ENCODE measurements around the gene COMMD10. TPM values are rescaled to one million over a fixed set of nuclear protein-coding genes. Genes with fewer than 3 reads are reported as not detected.

The COMMD10 gene
- total RNA-seq, 2 experiments from 2014 or later, result 19.7 to 23.0 TPM

DNA sequence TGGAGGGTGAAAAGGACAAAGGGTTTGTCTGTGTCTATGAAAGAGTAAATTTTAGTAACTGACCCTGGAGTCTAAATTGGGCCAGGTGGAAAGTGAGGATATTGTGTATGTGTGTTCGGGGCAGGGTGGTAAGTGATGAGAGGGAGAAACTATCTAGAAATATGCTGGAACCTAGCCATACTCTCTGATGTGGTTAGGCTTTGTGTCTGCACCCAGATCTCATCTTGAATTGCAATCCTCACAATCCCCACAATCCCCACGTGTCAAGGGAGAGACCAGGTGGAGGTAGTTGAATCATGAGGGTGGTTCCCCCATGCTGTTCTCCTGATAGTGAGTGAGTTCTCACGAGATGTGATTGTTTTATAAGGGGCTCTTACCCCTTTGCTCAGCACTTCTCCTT, 60.6 kb downstream of the COMMD10 start:
- ChIA-PET POLR2A (no interaction called here), CTCF (no interaction called here)
- intact Hi-C loops (cut with DNase I, micrococcal nuclease), result no loop called here
- H3K4me1 Mint-ChIP-seq, result no peaks in the 10 kb centered on the region
- ATAC-seq (peak; percentile 55), DNase-seq (peak; percentile 28)
- H3K27ac Mint-ChIP-seq, result no peak overlapping the region
- H3K36me3 Mint-ChIP-seq (ENCODE audit: low read depth), result peaks cover 10% of the 10 kb centered on the region
- peaks cover 4% of the 10 kb centered on the region for H3K9me3 Mint-ChIP-seq (ENCODE audit: low read depth)
- no peak overlapping the region for H3K4me3 Mint-ChIP-seq
- H3K27me3 Mint-ChIP-seq, result no peaks in the 10 kb centered on the region

- Mint-ChIP-seq H3K4me1 (no peaks in the 10 kb centered on the region), H3K36me3 (ENCODE audit: low read depth) (peaks cover 4% of the 10 kb centered on the region), H3K4me3 (no peak overlapping the region), H3K27me3 (no peaks in the 10 kb centered on the region), H3K27ac (no peak overlapping the region), H3K9me3 (ENCODE audit: low read depth) (peaks cover 1% of the 10 kb centered on the region)
- ChIA-PET CTCF (no interaction called here), POLR2A (no interaction called here)
- DNase-seq (no peak), ATAC-seq (no peak)
- intact Hi-C loops (cut with DNase I, micrococcal nuclease), result no loop called here
These were observed 67.3 kb downstream of the COMMD10 start for GRCh38 chr5:116152169-116152568.

DNA sequence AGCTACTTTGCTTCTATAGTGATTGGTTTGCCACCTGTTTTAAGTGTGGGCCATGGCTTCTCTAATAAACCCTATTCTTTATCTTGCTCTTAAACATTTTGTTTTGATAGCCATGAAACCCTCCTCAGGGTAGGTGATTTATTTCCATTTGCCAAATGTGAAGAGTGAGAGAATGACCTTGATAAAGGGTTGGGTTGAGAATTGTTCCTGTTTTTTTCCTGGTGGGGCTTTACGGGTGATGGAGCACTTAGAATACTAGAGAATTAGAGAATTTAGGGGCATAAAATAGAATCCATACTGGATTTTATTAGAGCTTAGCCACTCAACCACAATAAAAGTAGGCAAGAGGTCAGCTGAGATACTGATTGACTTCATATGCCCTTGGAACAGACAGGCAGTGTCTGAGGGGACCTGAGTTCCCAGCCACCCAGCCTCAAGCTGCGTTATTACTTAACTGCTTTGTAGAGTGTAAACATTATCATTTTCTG, 68.9 kb downstream of the COMMD10 start:
- intact Hi-C loops (cut with DNase I, micrococcal nuclease), result no loop called here
- no peak for ATAC-seq
- no peaks in the 10 kb centered on the region for H3K27me3 Mint-ChIP-seq
- POLR2A ChIA-PET, result no interaction called here
- no peak overlapping the region for H3K27ac Mint-ChIP-seq
- no peak overlapping the region for H3K4me3 Mint-ChIP-seq
- CTCF ChIA-PET, result interaction anchor here (1.1 to 1.2 kb wide), 2 partner anchors 15 to 495 kb away, joined by 3 read pairs; no protein-coding TSS in a partner anchor
- H3K4me1 Mint-ChIP-seq, result peaks cover 1% of the 10 kb centered on the region
- H3K36me3 Mint-ChIP-seq (ENCODE audit: low read depth), result peaks cover 1% of the 10 kb centered on the region
- no peaks in the 10 kb centered on the region for H3K9me3 Mint-ChIP-seq (ENCODE audit: low read depth)
- DNase-seq, result no peak

GRCh38 chr5:116154252-116154651, 69.4 kb downstream of the COMMD10 start:
- intact Hi-C loops (cut with DNase I, micrococcal nuclease), result no loop called here
- no peak for DNase-seq
- Mint-ChIP-seq H3K4me3 (no peak overlapping the region), H3K27me3 (no peaks in the 10 kb centered on the region), H3K4me1 (peaks cover 4% of the 10 kb centered on the region), H3K36me3 (ENCODE audit: low read depth) (peaks cover 1% of the 10 kb centered on the region), H3K9me3 (ENCODE audit: low read depth) (no peaks in the 10 kb centered on the region), H3K27ac (no peak overlapping the region)
- ChIA-PET POLR2A (interaction anchor here (0.6 kb wide), 1 partner anchor 1211 kb away, joined by 3 read pairs; no protein-coding TSS in a partner anchor), CTCF (interaction anchor here (1.2 kb wide), 1 partner anchor 16 kb away, joined by 3 read pairs; no protein-coding TSS in a partner anchor)
- ATAC-seq, result no peak

- ATAC-seq (no peak), DNase-seq (no peak)
- POLR2A ChIA-PET, result interaction anchor here (0.6 kb wide), 1 partner anchor 1211 kb away, joined by 3 read pairs; no protein-coding TSS in a partner anchor
- Mint-ChIP-seq H3K4me1 (peaks cover 8% of the 10 kb centered on the region), H3K36me3 (ENCODE audit: low read depth) (peaks cover 1% of the 10 kb centered on the region), H3K27ac (no peak overlapping the region), H3K4me3 (no peak overlapping the region), H3K27me3 (no peaks in the 10 kb centered on the region), H3K9me3 (ENCODE audit: low read depth) (no peaks in the 10 kb centered on the region)
- intact Hi-C loops (cut with DNase I, micrococcal nuclease), result no loop called here
- CTCF ChIA-PET, result no interaction called here
These were observed 70.1 kb downstream of the COMMD10 start for GRCh38 chr5:116154931-116155330.

DNA sequence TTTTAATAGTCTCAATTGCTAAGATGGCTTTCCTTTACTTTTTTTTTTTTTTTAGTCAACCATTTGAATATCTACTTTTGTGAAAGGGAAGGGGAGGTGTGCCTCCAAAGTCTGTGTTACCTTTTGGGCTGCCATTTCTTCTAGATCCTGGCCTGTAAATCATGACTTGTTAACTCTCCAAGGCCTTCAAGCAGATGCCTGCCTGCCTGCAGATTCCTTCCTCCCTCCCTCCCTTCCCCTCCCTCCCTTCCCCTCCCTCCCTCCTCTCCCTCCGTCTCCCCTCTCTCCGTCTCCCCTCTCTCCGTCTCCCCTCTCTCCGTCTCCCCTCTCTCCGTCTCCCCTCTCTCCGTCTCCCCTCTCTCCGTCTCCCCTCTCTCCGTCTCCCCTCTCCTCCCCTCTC, 73.1 kb downstream of the COMMD10 start:
- peaks cover 2% of the 10 kb centered on the region for H3K36me3 Mint-ChIP-seq (ENCODE audit: low read depth)
- peaks cover 8% of the 10 kb centered on the region for H3K4me1 Mint-ChIP-seq
- DNase-seq, result no peak
- no peaks in the 10 kb centered on the region for H3K27me3 Mint-ChIP-seq
- H3K27ac Mint-ChIP-seq, result no peak overlapping the region
- ChIA-PET POLR2A (no interaction called here), CTCF (no interaction called here)
- no peaks in the 10 kb centered on the region for H3K9me3 Mint-ChIP-seq (ENCODE audit: low read depth)
- H3K4me3 Mint-ChIP-seq, result no peak overlapping the region
- intact Hi-C loops (cut with DNase I, micrococcal nuclease), result no loop called here
- no peak for ATAC-seq

- no peak for DNase-seq
- ChIA-PET CTCF (no interaction called here), POLR2A (no interaction called here)
- no peaks in the 10 kb centered on the region for H3K9me3 Mint-ChIP-seq (ENCODE audit: low read depth)
- intact Hi-C loops (cut with DNase I, micrococcal nuclease), result no loop called here
- no peaks in the 10 kb centered on the region for H3K27me3 Mint-ChIP-seq
- H3K36me3 Mint-ChIP-seq (ENCODE audit: low read depth), result peaks cover 2% of the 10 kb centered on the region
- H3K4me3 Mint-ChIP-seq, result no peak overlapping the region
- H3K27ac Mint-ChIP-seq, result no peak overlapping the region
- no peak for ATAC-seq
- H3K4me1 Mint-ChIP-seq, result peaks cover 8% of the 10 kb centered on the region
These were observed 74.2 kb downstream of the COMMD10 start for GRCh38 chr5:116159006-116159405.

DNA sequence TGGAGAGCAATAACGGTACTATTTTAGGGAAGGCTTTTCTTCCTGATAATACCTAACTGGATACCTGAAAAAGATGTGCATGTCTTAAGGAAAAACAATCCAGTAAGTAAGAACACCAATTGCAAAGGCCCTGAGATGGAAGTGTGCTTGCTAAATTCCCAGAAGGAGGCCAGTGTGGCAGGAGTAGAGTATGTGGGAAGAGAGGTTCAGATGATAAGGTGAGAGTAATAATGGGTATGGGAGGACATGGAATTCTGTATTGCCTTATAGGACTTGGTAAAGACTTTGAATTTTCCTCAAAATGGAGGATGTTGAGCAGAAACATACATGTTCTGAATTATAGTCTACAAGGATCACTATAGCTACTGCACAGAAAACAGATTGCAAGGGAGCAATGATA, 89.3 kb downstream of the COMMD10 start:
- intact Hi-C loops (cut with DNase I, micrococcal nuclease), result no loop called here
- ChIA-PET POLR2A (no interaction called here), CTCF (no interaction called here)
- Mint-ChIP-seq H3K4me1 (no peaks in the 10 kb centered on the region), H3K36me3 (ENCODE audit: low read depth) (peaks cover 22% of the 10 kb centered on the region), H3K27ac (no peak overlapping the region), H3K4me3 (no peak overlapping the region), H3K27me3 (no peaks in the 10 kb centered on the region), H3K9me3 (ENCODE audit: low read depth) (peaks cover 3% of the 10 kb centered on the region)
- DNase-seq (no peak), ATAC-seq (no peak)

- DNase-seq (no peak), ATAC-seq (no peak)
- Mint-ChIP-seq H3K4me3 (no peak overlapping the region), H3K36me3 (ENCODE audit: low read depth) (peaks cover 16% of the 10 kb centered on the region), H3K27me3 (no peaks in the 10 kb centered on the region), H3K9me3 (ENCODE audit: low read depth) (peaks cover under 1% of the 10 kb centered on the region), H3K4me1 (no peaks in the 10 kb centered on the region), H3K27ac (no peak overlapping the region)
- CTCF ChIA-PET, result no interaction called here
- POLR2A ChIA-PET, result no interaction called here
- intact Hi-C loops (cut with DNase I, micrococcal nuclease), result no loop called here
These were observed 91.3 kb downstream of the COMMD10 start for GRCh38 chr5:116176121-116176520.

DNA sequence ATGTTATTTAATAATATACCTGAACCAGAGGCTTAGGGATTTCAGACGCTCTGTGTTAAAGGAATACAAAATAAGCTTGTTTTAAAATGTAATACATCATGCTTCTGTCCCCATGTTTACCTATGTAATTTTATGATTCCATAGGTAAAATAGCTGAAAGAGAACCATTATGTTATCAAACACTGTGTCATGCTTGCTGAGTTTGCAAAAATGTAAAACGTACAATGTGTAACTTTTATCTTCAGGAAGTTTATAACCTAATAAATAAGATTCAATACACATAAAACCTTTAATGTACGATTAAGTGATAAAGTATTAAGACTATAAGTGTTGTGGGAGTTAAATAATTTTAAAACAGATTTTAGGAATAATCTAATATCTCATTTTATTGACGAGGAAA, 94.1 kb downstream of the COMMD10 start:
- ATAC-seq (no peak), DNase-seq (no peak)
- H3K9me3 Mint-ChIP-seq (ENCODE audit: low read depth), result no peaks in the 10 kb centered on the region
- H3K36me3 Mint-ChIP-seq (ENCODE audit: low read depth), result peaks cover 17% of the 10 kb centered on the region
- H3K27me3 Mint-ChIP-seq, result no peaks in the 10 kb centered on the region
- ChIA-PET CTCF (no interaction called here), POLR2A (no interaction called here)
- H3K4me1 Mint-ChIP-seq, result no peaks in the 10 kb centered on the region
- no peak overlapping the region for H3K27ac Mint-ChIP-seq
- H3K4me3 Mint-ChIP-seq, result no peak overlapping the region
- intact Hi-C loops (cut with DNase I, micrococcal nuclease), result no loop called here

DNA sequence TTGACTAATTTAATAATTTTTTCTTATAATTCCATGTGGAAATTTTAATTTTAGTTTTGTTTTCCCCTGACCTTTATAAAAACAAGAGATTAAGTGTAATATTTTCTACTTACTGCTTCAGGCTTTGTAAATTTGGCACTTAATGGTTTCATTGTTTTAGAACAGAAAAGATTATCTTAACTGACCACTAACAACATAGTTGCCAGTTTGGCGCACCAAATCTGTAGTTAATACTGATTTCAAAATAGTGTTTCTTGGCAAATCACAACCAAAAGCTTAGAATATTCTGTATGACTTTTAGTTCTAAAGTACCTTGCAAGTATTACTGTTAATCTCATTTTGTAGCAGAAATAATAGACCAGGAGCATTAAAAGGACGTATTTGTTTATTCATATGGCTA, 124.3 kb downstream of the COMMD10 start:
- Mint-ChIP-seq H3K4me3 (no peak overlapping the region), H3K36me3 (ENCODE audit: low read depth) (no peaks in the 10 kb centered on the region), H3K27me3 (no peaks in the 10 kb centered on the region), H3K9me3 (ENCODE audit: low read depth) (no peaks in the 10 kb centered on the region), H3K4me1 (no peaks in the 10 kb centered on the region), H3K27ac (no peak overlapping the region)
- POLR2A ChIA-PET, result no interaction called here
- intact Hi-C loops (cut with DNase I, micrococcal nuclease), result no loop called here
- no peak for DNase-seq
- no peak for ATAC-seq
- CTCF ChIA-PET, result no interaction called here

DNA sequence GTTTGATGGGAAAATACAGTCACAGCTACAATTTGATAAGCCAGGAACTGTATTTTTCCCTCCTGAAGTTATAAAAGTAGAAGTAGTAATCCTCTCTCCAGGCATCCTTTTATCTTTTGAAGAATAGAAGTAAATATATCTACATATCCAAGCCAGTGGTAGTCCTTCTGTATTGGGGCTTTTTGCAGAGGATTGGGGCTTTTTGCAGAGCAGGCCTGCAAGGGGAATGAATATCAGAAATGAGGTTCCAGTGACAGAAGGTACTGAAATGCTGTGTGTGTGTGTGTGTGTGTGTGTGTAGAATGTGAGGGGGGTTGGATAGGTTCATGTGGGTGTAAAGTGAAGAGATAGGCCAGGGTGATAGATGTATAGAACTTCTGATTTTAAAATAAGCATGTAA, 127.4 kb downstream of the COMMD10 start:
- Mint-ChIP-seq H3K27me3 (no peaks in the 10 kb centered on the region), H3K4me3 (no peak overlapping the region), H3K4me1 (no peaks in the 10 kb centered on the region), H3K27ac (no peak overlapping the region), H3K9me3 (ENCODE audit: low read depth) (no peaks in the 10 kb centered on the region), H3K36me3 (ENCODE audit: low read depth) (peaks cover 3% of the 10 kb centered on the region)
- no peak for DNase-seq
- intact Hi-C loops (cut with DNase I, micrococcal nuclease), result no loop called here
- no peak for ATAC-seq
- ChIA-PET POLR2A (no interaction called here), CTCF (interaction anchor here (0.7 kb wide), 1 partner anchor 11 kb away, joined by 3 read pairs; no protein-coding TSS in a partner anchor)

- no peaks in the 10 kb centered on the region for H3K4me1 Mint-ChIP-seq
- no peak overlapping the region for H3K27ac Mint-ChIP-seq
- no peak for ATAC-seq
- ChIA-PET POLR2A (no interaction called here), CTCF (no interaction called here)
- intact Hi-C loops (cut with DNase I, micrococcal nuclease), result no loop called here
- H3K27me3 Mint-ChIP-seq, result no peaks in the 10 kb centered on the region
- H3K36me3 Mint-ChIP-seq (ENCODE audit: low read depth), result peaks cover 14% of the 10 kb centered on the region
- no peak overlapping the region for H3K4me3 Mint-ChIP-seq
- H3K9me3 Mint-ChIP-seq (ENCODE audit: low read depth), result no peaks in the 10 kb centered on the region
- DNase-seq, result no peak
These were observed 131.4 kb downstream of the COMMD10 start for GRCh38 chr5:116216246-116216645.

All from activated CD4-positive, alpha-beta T cell treated with anti-CD3 and anti-CD28 coated beads for 36 hours (primary cell).